Measurements from ENCODE around the gene RTF1.
"Not testable (repeated sequence)": the region's sequence is repeated elsewhere in the genome, so short reads cannot be mapped to it uniquely, and the experiment has no call there.

The RTF1 gene

DNA sequence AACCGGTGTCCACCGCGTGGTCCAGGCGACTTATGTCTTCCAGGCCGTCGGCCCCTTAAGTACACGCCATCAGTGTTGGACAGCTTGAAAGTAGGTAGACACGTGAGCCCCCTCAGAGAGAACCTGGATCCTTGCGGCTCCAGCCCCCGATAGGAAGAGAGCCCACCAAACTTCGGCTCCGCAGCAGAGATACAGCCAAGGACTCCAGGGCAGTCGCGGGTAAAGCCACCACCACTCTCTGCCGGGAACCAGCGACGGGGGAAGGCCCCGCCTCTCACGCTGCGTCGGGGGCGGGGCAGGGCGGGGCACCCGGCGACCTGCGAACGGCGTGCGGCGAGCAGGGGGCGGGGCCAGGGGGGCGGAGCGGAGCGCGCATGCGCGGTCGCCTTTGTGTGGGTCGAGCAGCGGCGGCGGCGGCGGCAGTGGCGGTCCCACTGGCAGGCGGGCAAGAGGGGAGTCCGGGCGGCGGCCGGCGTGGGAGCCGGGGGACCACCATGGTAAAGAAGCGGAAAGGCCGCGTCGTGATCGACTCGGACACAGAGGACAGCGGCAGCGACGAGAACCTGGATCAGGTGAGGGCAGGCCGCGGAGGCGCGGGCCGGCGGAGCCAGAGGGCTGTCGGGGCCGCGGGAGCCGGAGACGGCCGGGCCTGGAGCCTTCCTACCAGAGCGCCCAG lies at the start of gene RTF1:
RTF1 (plus strand) TSS at position 354 of the 676 bp plus-strand sequence; CDS start at position 375, 21 bp downstream.
- DNase-seq = peak; percentile 94 to 96

DNA sequence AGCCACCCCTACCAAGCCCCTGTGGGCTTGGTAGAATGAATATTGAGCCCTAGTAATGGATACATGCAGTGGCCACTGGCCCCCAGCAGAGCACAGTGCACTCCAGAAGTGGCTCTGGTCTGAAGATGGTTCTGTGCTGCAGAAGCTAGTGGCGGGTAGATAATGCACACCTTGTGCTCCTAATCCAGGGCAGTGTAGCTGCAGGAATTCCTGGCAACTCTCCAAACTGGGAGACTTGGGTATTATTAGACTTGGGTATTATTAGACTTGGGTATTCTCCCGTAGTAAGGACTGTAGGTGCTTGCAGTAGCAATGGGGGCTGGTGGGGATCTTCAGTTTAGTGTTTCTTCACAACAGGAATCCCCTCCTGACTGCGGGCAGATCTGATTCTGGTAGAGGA lies 49.5 kb upstream of the RTF1 start:
- no peak for DNase-seq

DNA sequence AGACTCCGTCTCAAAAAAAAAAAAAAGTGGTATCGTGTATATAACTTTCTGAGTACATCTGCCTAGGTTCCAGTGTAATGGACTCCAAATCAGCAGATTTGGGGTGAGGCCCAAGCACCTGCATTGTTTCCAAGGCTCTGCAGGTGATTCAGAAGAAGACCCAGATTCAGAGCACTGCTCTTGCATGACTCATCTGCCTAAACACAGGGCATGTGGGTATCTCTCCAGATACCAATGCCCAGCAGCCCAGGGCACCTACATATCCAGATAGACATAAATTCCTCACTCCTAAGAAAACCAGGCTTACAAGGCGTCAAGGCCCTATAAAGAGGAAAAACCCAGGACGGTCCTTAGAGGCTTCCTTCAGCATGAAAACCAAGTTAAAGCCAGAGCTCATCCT lies 38.9 kb upstream of the RTF1 start:
- DNase-seq = no peak

DNA sequence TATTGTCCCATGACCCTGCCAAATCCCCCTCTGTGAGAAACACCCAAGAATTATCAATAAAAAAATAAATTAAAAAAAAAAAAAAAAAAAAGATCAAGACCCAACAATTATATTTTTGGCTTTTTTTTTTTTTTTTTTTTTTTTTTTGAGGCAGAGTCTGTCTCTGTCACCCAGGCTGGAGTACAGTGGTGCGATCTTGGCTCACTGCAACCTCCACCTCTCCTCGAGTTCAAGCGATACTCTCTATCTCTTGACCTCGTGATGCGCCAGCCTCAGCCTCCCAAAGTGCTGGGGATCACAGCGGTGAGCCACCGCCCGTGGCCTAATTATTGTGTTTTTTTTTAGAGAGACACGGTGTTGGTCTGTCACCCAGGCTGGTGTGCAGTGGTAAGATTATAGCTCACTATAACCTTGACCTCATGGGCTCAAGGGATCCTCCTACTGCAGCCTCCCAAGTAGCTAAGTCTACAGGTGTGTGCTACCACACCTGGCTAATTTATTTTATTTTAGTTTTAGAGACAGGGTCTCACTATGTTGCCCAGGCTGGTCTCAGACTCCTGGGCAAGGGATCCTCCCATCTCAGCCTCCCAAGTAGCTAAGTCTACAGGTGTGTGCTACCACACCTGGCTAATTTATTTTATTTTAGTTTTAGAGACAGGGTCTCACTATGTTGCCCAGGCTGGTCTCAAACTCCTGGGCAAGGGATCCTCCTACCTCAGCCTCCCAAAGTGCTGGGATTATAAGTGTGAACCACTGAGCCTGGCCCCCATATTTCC lies 32.7 kb upstream of the RTF1 start:
- DNase-seq = not testable (repeated sequence)

DNA sequence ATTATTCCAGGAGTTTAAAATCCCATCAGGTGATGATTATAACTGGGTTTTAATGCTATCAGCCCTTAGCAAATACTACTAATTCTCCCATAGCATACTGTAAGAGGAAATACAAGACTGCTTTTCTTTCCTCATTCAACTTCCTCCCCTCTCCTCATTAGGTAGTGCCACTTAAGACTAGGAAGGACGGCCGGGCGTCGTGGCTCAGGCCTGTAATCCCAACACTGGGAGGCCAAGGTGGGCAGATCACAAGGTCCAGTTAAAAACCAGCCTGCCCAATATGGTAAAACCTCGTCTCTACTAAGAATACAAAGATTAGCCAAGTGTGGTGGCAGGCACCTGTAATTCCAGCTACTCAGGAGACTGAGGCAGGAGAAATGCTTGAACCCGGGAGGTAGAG lies 29.2 kb upstream of the RTF1 start:
- no peak for DNase-seq

DNA sequence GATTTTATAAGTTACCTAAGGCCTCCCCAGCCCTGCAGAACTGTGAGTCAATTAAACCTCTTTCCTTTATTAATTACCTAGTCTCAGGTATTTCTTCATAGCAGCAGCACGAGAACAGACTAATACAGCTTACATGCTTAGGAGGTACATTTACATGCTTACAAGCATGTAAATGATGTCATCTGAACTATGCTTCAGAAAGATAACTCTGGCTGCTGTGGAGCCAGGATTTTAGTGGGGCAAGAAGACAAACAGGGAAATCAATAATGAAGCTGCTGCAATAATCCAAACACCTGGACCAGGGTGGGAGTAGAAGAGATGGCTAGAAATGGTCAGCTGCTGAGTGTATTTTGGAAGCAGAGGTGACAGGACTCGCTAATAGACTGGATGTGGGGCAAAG lies 24.2 kb upstream of the RTF1 start:
- no peak for DNase-seq

DNA sequence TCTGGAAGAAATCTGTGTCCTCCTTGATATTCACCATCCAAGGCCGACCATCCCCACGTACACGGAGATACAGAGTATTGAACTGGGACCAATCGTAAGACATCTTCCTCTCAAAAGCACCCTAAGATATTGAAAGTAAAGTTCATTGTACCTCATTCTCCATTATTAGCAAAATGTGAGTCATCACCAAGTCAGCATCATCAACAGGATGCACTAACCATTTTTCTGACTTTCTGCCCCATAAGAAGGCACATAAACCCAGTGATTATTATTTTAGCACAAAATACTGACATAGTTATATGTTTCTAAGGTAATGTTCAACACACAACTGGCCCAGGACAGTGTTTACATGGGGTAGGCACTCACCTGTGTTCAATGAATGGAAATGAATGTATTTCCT lies 22.0 kb upstream of the RTF1 start:
- no peak for DNase-seq

DNA sequence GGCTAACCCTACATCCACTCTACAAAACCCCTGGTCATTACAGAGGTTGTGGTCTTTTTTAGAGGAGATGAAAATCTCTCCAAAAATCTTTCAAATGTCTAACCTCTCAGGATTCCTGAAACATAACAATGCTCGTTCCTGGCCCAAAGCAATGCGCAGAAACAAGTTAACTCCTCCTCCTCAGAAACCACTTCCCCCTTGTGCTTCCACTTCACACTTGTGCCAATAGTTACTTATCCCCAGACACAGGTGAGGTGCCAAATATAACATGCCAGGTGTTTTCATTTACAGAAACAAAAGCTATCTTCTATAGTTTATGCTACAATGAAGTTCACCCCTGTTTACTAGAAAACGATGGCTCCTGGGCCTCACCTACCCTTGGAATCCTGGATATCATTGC lies 20.8 kb upstream of the RTF1 start:
- no peak for DNase-seq

DNA sequence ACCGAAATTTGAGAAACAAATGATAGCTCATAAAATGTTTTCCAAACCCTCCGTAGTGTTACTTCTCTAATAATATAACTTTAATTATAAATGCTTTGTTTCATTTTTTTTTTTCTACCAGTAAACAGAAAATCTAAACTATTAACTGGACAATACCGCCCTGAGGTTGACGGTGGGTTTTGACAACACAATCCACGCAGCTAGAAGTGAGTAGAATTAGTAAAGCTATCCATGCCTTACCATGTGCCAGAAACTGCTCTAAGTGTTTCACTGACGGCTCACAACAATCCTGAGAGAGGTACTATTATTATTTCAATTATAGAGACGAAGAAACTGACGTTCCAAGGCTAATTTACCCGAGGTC lies 15.0 kb upstream of the RTF1 start:
- no peak for DNase-seq

DNA sequence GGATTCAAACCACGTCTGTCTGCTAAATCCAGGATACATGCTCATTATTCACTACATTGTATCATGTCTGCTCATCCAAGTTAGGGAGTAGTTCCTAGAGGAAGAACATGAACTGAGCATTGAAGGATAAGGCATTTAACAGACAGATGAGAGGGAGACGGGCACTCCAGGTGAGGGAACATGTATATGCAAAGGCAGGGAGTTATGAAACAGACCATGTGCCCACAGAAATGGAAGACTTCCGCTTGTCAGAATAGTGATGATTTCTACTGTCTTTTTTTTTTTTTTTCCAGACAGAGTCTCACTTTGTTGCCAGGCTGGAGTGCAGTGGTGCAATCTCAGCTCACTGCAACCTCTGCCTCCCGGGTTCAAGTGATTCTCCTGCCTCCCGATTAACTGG lies 9.6 kb upstream of the RTF1 start:
- DNase-seq = no peak

DNA sequence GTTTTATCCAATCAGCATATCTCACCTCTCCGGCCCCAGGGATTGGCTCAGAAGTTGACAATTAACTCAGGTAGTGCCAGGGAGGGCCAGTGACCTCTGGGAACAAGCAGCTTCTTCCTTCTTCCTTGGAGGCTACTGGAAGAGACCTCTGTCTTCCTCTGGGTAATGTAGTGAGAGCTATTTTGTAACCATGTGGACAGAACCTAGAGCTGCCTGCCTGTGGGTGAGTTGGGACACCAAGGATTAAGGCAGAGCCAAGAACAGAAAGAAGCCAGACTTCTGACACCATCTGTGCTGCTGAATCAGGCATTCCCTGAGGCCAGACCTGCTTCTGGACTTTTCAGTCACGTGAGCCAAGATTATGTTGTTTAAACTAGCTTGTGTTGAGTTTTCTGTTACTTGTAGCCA lies 8.7 kb upstream of the RTF1 start:
- no peak for DNase-seq

DNA sequence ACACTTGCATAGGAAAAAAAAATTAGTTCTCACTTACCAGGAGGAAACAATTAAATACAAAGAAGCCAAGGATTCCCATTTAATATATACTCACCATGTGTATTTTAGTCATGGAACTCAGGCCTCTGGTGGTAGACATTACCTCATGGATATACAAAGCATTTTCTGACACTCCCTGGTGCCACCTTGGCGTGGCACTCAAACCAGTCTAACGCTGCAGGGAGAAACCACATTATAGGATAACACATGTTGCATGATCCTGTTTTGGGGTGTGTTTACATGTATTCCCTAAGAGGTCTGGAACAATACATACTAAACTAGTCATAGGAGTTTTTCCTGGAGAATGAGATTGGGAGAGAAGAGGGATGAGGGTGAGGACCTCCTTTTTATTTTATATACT lies 5.9 kb upstream of the RTF1 start:
- DNase-seq = no peak

DNA sequence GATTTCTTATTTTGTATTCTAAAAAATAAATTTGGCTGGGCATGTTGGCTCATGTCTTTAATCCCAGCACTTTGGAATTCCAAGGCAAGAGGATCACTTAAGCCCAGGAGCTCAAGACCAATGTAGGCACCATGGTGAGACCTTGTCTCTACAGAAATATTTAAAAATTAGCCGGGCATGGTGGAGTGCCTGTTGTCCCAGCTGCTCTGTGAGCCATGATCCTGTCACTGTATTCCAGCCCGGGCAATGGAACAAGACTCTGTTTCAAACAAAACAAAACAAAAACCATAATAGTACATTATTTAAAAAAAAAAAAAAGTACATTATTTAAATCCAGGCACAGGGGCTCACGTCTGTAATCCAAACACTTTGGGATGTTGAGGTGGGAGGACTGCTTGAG lies 5.5 kb upstream of the RTF1 start:
- no peak for DNase-seq

DNA sequence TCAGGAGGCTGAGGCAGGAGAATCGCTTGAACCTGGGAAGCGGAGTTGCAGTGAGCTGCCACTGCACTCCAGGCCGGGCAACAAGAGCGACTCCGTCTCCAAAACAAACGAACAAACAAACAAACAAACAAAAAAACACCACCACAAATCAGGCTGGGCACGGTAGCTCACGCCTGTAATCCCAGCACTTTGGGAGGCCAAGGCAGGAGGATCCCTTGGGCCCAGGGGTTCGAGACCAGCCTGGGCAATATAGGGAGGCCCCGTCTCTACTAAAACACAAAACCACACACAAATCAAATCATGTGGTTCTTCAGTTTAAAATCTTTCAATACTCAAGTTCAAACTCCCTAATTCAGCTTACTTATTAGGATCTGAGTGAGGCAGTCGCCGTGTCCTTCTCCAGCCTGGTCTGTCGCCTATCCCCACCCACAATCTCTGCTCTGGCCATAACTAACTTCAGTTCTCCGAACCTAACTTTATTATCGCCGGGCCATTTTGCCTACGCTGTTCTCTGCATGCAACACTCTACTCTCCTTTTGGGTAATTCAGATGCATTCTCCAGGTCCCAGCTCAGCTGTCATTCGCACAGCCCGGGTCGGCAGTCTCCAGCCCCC lies 660 bp upstream of the RTF1 start:
- no peak for DNase-seq

DNA sequence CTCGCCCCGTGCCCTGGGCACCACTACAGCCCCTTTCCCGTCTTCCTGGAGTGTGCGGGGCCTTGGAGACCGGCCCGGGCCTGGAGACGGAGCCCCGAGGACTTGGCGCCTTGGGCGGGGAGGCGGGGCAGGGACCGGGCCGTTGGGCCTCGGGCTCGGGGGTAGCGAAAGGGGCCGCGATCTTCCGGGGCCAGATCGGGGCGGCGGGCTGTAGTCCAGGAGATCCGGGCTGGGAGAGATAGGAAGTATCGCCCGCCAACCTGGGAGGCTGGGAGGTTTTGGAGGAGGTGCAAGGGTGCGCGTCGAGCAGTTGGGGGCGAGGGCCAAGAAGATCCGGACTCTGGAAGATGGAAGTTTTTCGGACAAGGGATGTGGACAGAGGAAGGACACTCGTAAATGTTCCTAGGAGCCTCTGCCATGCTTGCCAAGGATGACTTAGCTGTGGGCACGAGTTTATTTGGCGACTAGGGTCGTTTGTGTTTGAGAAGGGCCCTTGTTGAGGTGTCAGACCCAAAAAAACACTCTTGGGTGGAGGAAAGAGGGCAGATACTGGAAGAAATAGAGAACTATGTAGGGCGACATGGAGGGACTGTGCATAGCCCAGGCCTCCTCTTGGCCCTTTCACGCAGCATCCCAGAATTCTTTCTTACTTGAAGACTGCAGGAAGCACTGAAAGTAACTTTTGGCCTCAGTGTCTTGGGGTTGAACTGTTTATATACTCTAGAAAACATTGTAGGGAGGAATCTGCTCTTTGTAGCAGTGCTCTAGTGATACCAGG lies 712 bp downstream of the RTF1 start:
- DNase-seq = peak in 1 of 2 donors; percentile 36

DNA sequence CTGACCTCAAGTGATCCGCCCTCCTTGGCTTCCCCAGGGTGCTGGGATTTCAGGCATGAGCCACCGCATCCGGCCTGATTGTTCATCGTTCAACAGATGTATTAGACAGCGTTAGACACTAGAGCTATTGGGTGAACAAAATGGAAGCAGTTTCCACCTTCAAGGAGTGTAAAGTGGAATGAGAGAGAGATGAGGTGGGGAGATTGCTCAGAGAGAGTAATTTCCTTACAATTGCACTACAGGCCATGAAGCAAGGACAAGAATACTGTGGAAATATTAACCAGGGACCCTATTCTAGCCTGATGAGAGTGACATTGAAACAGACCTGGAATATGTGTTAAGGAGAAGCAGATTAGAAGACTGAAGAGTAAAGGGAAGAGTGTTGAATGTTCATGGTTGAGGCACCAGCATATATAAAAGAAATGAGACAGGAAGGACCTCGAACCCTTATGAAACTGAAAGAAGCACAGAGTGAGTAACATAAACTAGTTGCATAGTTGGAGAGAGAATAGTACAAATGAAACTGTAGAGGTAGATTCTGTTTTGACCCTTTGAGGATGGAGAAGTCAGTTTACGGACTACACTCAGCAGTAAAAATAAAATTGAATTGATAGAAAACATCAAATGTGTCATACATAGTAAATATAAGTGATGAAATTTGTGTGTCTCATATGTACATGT lies 7.2 kb downstream of the RTF1 start:
- no peak for DNase-seq

DNA sequence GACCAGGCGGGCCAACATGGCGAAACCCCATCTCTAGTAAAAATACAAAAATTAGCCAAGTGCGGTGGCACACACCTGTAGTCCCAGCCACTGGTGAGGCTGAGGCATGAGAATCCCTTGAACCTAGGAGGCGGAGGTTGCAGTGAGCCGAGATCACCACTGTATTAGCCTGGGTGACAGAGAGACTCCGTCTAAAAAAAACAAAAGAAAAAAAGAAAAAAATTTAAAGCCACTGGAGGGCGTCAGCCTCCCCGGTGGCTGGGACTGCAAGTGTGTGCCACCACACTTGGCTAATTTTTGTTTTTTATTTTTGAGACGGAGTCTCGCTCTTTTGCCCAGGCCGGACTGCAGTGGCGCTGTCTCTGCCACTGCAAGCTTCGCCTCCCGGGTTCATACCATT lies 7.9 kb downstream of the RTF1 start:
- DNase-seq = no peak

DNA sequence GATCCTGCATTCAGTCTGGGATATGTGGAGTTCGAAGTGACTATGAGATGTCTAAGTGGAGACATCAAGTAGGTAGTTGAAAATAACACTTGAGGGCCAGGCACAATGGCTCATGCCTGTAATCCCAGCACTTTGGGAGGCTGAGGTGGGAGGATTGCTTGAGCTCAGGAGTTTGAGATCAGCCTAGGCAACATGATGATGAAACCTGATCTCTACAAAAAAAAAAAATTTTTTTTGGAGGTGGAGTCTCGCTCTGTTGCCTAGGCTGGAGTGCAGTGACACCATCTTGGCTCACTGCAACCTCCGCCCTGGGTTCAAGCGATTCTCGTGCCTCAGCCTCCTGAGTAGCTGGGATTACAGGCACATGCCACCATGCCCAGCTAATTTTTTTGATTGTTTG lies 9.0 kb downstream of the RTF1 start:
- not testable (repeated sequence) for DNase-seq

DNA sequence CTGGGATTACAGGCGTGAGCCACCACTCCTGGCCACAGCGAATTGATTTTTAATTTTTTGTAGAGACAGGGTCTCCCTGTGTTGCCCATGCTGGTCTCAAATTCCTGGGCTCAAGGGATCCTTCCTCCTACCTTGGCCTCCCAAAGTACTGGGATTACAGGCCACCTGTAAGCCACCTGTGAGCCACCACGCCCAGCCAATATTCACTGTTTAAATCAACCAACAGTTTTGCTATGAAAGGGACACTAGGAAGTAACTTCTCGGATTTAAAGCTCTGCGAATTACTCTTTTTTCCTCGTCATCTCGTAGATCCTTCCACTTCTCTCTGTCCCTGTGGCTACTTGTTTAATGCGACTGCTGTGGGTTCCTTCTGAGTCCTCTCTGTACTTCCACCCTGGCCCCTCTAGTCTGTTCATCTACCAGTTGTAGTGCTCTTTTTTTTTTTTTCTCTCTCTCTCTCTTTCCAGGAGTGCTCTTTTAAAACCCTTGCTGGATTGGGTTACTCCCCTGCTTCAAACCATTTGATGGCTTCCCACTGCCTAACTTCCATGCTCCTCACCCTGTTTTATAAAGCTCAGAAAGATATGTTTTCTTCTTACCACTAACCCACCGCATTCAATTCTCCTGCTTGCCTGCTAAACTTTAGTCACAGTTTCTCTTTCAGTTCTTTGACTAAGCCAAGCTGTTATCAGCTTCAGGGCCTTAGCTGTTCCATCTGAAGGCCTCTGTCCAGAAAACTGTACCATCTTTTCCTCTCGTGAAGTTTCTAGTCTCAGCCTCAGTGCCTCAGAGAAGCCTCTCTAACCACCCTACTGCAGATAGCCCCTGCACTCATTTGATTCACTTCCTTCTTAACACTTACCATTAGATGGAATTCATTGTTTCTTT lies 12.4 kb downstream of the RTF1 start:
- DNase-seq = no peak

DNA sequence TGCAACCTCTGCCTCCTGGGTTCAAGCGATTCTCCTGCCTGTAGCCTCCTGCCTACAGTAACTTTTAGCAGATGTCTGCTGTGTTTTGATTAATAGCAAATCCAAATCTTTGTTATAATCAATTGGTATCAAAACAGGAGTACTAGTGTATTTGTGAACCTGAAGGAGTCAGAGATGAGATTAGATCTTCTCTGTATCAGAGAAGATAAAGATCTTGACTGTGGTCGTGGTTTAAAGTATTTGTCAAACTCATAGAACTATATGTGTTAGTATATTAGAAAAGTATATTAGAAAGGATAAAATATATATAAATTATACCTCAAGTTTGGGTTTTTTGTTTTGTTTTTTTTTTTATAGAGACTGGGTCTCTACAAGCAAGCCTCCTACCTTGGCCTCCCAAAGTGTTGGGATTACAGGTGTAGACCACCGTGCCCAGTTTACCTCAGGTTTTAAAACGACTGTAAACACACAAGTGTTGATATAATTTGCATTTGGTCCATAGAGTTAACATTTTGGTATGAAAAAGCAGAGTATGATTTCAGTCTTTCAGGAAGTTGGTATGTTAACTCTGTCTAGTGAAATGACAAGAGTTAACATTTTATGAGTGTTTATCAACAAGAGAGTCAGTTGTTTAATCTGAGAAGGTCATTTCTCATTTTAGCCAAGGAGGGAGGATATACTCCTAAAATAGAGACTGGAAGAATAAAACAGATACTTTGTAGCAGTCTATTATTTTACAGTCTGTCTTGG lies 18.3 kb downstream of the RTF1 start:
- DNase-seq = no peak

DNA sequence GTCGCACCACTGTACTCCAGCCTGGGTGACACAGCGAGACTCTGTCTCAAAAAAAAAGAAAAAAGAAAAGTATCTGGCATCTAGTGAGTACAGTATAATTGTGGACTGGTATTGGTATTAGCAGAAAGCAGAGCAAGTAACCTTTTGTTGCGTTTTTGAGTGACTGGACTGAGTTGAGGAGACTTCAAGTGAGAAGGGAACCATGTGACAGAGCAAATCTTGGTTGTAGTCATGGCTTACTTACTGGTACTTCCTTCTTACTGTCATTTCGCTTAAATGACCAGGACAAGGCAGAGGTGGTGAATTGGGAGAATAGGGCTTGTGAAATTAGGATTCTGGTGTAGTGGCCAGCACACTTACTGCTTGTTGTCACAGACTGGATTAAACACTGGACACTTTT lies 20.6 kb downstream of the RTF1 start:
- no peak for DNase-seq
